Activated T-cell treated with anti-CD3 and anti-CD28 coated beads for 48 hours (primary cell): ENCODE measurements around the gene PHC2.

Experiments used
- DNase-seq: peaks from one replicate; pipeline ENCODE4 v3.0.0-alpha.2; 2020; ENCODE audit warnings: low read depth

The PHC2 gene

DNA sequence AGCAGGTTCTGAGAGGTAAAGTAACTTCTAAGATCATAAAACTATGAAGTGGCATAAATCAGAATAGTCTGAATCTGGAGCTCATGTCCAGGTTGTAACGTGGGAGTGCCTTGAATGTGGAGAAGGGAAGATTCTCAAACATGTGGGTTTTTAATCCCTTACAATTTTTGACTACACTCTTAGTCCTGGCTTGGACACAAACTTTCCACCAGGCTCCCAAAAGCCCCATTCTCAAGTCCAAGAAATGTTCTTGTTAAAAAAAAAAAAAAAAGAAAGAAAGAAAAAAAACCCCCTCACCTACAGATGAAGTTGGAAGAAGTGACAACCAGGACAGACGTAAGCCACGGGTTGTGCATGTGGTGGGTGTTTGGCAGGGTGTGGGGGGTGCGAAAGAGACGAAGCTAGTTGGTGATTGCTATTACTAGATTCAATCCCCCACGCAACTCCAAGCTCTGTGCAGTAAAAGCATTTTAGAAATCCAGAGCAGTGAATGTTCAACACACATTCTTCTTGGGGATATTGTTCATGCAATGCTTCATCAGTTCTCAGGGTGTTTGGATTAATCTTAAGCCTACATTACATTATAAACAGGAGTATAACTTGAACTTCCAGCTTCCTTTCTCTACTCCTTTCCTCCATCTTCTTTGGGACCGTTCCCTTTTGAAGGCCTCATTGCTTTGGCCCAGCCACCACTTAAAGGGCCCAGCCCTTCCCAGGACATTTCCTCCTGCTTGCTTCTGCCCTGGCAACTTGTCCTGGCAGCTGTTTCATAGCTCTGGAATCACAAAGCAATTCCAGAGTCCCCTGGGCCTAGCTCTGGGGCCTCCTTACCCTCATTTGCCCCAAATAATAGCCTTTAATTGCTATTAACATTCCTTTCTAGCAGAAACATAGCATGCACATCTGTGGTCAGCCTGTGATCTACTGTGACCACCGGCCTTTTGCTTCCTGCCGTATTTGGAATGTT is 41.8 kb downstream of the PHC2 start:
- DNase-seq: no peak

DNA sequence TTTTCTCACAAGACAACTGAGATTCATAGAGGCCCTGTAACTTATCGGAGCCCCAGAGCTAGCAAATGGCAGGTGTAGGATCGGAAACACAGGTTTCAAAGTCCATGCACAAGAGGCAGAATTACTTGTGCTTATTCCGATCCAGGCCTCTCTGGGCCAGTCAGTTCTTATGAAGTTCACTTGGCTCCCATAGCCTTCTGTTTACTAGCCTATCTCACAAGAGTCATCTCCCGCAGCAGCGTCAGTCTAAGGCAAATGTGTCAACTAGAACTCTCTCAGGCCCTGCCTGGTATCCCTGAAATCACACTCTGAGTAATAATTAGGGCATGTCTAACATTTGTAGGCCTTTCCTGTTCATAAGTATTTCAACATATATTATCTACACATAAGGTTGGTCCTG is 43.3 kb downstream of the PHC2 start:
- no peak for DNase-seq

DNA sequence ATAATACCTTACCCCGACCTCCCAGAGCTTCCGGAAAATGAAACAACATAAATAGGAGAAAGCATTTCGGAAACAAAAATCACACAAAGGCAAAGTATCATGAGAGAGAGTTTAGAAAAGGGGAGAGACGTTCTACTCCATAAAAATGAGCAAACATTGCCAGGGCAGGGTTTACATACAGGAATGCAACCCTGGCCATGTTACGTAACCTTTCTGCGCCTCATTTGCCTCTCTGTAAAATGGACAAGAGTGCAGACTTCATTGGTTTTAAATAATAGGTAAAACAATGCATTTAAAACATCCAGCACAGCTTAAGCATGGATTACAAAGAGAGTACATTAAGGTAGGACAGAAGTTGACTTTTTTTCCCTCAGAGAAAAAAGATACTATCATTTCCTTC is 45.6 kb downstream of the PHC2 start:
- no peak for DNase-seq

DNA sequence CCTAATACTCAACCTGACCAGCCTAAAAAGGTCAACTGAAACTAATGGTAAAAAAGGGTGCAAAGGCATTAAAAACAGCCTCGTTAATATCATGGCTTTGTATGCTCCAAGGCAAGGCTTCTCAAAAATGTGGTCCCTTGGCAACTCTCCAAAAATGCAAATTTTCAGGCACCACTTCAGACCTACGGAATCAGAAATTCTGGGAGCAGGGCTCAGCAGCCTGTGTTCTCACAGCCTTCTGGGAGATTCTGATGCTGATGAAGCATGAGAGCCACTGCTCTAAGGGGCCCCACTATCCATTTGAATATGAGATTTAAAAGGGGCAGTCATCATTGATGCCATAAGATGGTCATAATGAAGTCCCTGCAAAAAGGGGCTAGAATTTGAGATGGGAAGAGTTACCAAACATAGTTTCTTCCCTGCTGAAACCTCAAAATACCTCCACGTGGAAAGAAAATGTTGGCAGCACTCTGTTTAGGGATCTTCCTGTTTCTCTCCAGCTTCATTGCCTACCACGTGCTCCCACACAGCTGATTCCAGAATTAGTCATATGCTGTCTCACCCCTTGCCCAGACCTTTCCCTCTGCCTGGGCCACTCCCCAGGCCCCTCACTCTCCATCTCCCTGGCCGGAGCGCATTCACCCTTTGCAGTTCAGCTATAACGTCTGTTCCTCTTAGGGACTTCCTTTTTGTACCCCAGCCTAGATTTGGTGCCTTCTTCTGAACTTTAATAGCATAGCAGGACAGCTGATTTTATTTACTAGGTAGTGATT is 46.7 kb downstream of the PHC2 start:
- no peak for DNase-seq

DNA sequence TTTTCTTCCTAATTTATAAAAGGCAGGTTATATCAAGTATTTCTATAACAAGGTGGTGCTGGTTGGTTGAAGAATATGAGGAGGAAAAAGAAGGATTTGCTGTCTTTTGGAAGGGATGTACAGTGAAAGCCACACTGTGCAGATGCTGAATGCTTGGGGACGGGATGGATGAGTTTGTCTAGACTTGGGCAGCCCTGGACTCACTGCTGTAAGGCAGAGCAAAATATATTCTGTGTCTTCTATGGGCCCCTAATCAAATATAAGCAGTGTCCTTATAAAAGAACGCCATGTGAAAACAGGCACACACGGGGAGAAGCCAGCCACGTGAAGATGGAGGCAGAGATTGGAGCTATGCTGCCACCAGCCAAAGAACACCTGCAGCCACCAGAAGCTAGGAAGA is 47.4 kb downstream of the PHC2 start:
- no peak for DNase-seq

DNA sequence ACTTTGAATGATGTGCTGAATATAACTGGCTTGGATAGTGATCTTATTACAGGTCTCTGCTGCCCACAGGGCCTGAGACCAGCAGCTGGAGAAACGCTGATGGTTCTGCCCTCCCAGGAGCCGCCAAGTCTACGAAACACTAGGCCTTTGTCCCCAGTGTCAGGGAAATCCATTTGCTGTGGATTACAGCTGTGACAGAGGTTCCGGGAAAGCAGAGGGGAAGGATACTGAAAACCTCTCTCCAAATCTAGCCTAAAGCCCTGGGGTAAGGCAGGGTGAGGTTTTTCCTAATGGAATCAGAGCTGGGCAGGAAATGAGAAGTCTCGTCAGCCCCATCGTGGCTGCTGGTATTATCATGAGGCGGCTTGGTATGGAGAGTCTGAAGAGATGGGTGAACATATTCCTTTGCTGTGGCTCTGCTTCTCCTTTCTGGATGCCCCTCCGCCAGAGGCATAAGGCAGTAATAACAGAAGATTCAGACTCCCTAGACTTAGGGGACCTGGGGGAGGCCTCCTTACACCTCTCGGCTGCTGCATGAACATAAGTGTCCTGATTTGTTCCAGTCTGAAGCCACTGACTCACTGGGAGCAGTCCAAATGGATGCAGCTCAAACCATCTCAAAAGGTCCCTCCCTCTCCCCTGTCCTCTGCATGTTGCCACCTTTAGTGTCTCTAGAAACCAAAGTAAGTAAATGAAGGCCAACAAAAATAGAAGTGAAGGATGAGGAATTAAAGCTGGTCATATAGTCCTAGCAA is 48.1 kb downstream of the PHC2 start:
- no peak for DNase-seq

DNA sequence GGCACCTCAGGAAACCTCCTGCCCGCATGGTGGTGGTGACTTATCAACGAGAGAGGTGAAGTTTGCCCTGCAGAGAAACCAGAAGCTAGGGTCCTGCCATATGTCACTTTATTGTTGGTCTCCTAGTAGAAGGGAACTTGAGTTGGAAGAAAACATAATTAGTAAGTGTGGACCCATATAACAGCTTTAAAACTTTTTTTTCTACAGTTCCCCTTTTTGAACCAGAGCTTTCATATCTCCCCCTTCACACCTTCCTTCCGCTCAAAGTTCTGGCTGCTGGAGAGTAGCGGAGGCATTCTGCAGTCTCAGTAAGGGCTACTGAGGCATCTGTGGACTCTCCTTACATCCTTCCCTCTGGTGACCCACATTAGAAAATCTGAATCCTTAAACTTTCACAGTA is 48.9 kb downstream of the PHC2 start:
- DNase-seq: no peak

DNA sequence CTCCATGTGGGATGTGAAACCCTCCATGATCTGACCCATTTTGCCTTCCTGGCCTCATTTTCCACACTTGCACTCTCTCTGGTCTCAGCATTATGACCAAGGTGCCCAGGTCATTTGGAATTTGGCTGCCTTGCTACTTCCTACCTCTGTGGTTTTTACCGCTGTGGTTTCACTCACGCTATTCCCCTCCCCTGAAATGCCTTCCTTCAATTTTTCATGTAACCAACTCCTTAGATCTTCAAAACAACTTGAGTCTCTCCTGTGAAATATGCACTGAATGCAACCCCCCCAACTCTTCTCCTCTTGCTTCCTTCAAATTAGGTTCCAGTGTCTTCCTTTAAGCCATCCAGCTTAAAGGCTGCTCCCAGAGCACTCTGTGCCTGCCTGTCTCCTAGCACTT is 50.1 kb downstream of the PHC2 start:
- DNase-seq: no peak

DNA sequence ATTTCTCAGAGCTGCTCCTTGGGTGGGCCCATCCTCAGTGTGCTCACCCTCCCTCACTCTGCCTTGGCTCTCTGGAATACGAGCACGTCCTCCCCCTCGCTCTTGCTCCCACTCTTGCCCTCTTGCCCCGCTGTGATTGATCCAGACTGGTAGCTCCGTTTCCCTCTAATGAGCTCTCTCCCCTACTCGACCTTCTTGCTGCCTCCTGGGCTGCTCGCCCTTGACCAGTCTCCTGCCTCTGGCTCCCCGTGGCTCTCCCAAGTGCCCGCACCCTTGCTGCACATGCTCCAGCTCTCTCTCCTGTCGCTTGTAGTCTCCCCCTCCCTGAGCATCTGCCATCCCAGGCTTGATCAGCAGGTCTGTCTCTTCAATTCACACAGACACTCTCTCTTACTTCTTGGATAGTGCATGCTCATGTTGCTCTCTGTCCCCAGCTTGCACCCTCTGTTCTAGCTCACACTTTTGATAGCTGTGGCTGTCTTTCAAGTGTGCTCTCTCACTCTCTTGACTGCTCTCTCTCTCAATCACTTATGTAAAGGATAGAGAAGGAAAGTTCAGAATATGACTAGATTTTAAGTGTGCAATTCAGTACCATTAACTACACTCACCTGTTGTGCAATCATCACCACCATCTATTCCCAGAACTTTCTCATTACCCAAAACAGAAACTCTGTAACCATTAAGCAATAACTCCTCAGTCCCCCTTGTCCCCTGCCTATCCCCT is 51.1 kb downstream of the PHC2 start:
- no peak for DNase-seq

DNA sequence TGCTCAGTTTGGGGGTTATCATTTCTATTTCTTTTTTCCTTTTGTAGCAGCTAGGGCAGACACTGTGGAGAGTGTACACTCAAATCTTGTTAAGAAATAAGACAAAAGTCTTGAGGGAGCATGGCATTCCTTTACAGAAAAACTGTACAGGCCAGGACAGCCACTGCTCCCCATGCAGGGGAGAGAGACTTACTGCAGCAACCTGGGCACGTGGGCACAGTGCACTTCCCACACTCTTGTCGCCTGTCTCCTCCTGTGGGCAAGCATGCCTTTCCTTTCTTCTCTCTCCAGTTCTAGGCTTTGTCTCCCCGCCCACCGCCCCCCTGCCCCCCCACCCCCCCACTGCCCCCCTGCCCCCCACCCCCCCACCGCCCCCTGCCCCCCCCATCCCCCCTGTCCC is 51.9 kb downstream of the PHC2 start:
- DNase-seq: no peak

DNA sequence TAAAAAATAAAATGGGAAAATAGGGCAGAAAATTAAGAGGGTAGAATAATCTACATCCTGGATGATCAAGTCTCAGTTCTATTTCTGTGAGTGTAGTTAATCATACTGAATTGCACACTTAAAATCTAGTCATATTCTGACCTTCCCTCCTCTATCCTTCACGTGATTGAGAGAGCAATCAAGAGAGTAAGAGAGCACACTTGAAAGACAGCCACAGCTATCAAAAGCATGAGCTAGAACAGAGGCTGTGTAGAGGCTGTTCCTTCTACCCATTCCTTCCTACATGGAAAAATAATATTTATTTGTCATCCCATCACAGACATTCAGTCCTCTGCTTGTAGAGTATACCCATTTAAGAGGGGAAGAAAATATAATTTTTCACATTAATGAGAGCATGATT is 52.4 kb downstream of the PHC2 start:
- DNase-seq: no peak

DNA sequence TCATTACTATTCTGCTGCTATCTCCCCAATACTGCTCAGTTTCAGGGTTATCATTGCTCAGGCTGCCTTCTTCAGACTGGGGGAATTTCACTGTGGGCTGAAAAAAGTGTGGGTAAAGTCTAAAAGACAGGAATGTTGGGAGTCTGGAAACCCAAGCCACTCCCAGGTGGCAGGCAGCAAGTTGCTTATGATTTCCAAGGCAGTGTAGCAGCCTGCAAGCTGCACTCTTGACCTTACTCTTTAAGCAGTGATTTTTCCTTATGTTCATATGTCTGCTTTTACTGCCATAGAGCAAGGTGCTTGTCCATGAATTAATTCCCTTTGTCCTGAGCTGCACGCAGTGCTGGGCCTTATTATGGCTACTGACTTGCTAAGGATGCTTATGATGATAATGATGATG is 53.1 kb downstream of the PHC2 start:
- DNase-seq: no peak

DNA sequence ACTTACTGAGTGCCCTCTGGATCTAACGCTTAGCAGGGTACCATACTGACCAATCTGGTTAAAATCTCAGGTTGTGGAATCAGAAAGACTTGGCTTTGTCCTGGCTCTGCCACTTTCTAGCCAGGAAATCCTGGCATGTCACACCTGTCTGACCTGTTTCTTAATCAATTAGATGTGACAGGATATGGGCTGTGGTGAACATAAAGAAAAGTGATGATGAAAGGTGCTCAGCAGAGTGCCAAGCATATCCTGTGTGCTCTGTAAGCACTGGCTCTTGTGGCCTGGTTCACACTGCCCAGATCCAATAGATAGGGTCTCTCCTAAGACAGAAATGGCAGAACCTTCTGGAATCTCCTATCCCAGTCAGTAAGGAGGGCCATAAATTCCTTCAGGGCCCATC is 53.9 kb downstream of the PHC2 start:
- DNase-seq: no peak

DNA sequence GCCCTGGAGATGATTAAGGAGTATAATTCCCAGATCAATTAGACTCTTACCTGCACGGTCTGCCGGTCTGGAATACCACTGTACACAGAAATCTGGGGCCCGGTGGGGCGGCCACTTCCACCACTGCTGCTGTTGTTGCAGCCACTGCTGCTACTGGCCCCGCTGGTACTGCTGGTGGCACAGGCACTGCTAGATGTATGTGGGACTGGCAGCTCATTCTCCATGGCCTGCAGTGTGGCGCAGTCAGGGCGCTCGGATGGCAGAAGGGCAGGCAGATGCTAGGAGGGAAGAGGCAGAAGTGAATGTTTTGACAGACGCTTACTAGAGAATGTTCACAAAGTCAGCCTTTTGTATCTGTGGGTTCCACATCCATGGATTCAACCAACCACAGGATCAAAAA is 55.6 kb downstream of the PHC2 start:
- no peak for DNase-seq

DNA sequence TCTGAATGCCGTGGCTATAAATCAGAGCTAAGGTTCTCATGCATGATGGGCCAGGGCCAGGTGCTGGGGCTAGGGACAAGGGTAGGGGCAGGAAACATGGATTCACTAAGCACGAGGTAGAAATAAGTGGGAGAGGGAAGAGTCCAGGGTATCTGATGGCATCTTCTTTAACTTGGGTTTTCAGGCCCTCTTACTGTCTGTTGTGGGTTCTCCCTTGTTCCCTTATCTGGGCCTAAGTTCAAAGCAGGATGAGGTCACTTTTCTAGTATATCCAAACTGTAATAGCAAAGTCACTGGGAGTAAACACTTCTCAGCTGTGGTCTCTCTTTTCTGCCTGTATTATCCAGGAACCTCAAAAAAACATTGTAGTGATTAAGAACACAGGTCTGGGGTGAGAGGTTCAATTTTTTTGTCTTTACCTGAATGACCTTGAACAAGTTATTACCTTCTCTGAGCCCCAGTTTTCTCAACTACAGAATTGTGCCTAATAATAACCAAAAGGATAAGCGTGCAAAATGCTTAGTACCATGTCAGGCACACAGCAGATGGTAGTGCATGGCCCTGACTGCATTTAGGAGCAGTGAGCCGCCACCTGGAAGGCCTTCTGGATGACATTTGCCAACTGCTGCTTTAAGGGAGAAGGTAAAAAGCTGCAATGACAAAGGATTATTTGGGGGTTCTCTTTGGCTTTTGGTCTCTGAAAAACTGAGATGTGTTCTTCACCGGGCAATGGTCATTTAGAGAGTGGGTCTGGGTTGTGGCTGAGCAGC is 56.4 kb downstream of the PHC2 start:
- DNase-seq: no peak

DNA sequence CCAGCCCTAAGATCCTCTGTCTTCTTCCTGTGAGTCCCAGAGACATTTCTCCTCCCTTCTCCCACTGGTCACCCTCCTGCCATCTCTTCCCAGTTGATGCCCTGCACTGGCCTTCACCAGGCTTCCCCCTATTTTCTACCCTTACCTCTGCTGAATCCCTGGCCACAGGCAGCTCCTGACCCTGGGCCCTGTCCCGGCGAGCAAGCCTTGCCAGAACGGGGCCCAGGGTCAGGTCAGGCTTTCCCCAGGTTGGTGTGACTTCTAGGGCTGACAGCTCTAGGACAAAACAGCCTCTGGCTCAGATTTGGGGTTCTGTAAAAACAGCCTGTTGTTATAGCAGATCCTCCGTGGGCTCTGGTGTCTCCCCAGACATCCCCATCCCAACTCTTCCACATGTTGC is 57.3 kb downstream of the PHC2 start:
- DNase-seq: no peak

DNA sequence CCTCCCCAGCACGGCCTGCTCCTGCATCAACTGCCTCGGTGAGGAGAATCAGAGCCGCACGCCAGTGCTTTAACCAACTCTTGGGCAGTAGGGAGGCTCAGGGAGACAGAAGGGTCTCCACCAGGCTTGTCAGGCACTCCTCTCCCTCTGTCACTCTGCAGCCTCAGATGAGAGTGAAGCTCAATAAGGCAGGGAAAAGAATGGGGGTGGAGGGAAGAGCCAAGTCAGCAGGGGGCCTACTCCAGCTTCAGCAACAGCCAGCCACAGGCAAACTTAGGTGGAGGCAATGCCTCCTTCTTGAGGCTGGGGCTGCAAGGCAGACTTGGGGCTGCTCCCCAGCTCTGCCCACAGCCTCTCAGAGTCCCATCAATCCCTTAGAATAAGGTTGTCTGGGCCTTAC is 58.2 kb downstream of the PHC2 start:
- DNase-seq: no peak

DNA sequence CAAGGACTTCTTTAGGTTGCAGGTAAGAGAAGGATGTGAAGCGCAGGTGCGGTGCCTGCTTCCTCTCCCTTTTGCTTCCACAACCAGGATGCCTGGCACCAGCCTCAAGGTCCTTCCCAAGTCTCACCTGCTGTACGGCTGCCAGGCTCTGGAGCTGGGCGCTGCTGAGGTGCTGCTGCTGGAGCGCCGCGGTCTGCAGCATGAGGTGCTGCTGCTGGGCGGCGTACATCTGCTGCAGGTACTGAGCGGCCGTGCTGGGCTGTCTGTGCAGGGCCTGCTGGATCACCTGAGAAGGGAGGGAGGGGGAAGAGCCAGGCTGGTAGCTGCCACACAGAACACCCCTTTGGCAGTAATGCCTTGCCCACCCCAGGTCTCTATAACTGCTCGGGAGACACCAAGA is 58.7 kb downstream of the PHC2 start:
- no peak for DNase-seq

DNA sequence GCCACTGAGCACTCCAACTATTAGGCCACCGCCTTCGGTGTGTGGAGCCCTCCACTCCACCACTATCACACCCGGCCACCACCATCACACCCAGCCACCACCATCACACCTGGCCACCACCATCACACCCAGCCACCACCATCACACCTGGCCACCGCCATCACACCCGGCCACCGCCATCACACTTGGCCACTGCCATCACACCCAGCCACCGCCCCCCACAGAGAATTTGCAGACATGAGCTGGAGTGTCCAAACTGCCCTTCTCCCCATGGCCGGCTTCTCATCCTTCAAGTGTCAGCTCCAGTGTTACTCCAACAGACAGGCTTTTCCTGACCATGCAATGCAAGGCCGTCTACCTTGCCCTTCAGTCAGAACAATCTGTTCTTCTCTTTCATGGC is 59.6 kb downstream of the PHC2 start:
- DNase-seq: no peak

DNA sequence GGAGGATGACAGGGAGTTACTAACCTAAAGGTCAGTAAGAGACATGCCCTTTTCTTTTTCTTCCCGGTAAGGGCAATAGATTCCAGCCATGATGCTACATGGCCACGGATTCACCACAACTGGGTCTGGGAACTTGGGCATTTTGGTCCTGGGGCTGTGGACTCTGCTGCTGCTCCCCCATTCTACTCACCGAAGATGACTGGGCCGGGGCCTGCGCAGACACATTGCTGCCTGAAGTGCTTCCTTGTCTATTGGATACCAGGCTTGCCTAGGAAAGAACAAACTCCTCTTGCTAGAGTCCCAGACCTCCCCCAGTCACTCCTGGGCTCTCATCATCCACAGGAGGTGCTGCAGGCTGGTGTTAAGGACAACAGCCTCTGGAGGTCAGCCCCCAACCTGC is 60.1 kb downstream of the PHC2 start:
- DNase-seq: no peak

DNA sequence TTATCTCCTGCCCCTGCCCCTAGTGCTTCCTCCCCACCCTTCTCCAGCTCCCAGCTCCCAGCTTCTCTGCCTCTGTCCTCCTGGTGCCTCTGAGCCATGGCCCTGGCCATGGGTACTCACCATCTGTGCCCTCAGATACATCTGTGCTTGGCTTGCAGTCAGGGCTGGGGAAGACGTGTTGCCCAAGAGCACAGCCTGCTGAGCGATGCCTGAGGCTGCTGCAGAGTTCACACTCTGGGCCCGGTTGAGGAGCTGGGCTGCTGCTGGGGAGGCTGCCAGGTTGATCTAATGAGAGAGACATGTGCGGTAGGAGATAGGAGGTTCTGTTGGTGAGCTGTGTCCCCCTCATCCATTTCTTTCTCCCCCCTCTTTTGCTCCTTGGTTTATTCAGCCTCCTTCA is 60.6 kb downstream of the PHC2 start:
- DNase-seq: no peak
